ENCODE measurements around the gene FUZ.

The FUZ gene, protein sequence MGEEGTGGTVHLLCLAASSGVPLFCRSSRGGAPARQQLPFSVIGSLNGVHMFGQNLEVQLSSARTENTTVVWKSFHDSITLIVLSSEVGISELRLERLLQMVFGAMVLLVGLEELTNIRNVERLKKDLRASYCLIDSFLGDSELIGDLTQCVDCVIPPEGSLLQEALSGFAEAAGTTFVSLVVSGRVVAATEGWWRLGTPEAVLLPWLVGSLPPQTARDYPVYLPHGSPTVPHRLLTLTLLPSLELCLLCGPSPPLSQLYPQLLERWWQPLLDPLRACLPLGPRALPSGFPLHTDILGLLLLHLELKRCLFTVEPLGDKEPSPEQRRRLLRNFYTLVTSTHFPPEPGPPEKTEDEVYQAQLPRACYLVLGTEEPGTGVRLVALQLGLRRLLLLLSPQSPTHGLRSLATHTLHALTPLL

GRCh38 chr19:49812997-49813861, at the start of gene FUZ:
FUZ (minus strand) TSS chr19:49813292; CDS start chr19:49813106, 186 bp downstream.
- peak within 1 kb of the TSS; percentile 77 for H3K4me3 ChIP-seq (ENCODE audit: low read depth, low read length)
- peak; percentile 96 for DNase-seq (ENCODE audit: low read depth)

DNA sequence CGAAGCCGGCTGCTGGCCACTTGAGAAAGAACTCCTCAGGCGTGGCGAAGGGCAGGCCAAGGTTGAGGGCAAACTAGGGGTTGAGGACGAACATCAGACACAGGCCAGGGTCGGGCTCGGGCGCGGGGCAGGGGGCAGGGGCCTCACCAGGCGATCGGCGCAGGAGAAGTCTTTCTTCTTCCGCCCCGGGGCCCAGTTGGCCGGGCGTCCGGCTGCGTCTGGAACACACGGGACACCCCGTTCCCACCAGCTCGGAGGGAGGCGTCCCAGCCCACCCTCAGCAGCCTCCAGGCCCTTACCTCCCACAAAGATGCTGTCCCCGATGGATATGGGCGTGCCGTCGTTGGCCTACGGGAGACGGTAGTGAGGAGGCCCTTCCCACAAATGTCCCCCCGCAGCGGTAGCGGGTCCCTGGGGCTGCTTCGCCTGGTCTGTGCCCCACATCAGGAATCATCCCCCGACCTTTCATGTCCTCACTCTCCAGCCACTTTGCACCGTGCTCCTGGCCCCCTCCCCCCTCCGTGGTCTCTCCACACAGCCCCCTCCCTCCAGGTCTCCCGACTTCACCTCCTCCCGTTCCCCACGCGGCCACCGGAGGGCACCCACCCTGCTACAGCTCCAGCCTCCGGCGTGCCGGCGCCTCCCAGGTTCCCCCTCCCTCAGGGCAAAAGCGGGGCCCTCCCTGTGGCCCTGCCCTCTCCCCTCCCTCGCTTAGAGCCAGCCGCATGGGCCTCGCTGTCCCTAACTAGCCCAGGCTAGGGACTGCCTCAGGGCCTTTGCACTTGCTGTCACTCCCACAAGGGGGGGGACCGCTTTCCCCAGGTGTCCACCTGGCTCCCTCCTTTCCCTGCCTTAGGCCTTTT, 49.5 kb upstream of the FUZ start:
- H3K4me3 ChIP-seq (ENCODE audit: low read depth, low read length): no peak overlapping the region
- no peak for DNase-seq (ENCODE audit: low read depth)

- DNase-seq (ENCODE audit: low read depth): no peak
- no peak overlapping the region for H3K4me3 ChIP-seq (ENCODE audit: low read depth, low read length)
Observed at GRCh38 chr19:49861541-49862378, 48.7 kb upstream of the FUZ start.

- no peak overlapping the region for H3K4me3 ChIP-seq (ENCODE audit: low read depth, low read length)
- DNase-seq (ENCODE audit: low read depth): no peak
Observed at GRCh38 chr19:49861107-49861506, 48.0 kb upstream of the FUZ start.

- no peak overlapping the region for H3K4me3 ChIP-seq (ENCODE audit: low read depth, low read length)
- no peak for DNase-seq (ENCODE audit: low read depth)
Observed at GRCh38 chr19:49860336-49861102, 47.4 kb upstream of the FUZ start.

DNA sequence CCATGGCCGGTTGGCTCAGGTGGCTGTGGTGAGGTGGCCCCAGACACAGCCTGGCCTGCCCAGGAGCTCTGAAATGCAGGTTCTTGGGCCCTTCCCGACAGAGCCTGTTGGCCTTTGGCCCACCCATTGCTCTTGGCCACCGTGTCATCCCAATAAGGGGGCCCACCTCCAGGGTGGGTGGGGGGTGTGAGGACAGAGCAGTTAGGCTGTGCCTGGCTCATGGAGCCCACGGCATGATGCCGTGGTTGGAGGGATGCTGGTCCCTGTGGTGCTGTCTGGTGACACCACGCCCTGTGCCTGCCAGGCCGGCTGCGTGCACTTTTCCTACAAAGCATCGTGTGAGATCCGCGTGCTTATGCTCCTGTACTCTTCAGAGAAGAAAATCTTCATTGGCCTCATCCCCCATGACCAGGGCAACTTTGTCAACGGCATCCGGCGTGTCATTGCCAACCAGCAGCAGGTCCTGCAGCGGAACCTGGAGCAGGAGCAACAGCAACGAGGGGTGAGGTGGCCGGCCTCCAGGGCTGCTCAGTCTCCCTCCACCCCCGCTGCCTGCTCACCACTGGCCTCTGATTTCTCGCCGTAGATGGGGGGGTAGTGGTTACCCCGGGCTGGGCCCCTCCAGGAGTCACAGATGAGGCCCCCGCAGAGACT, 46.7 kb upstream of the FUZ start:
- no peak overlapping the region for H3K4me3 ChIP-seq (ENCODE audit: low read depth, low read length)
- DNase-seq (ENCODE audit: low read depth): no peak

- H3K4me3 ChIP-seq (ENCODE audit: low read depth, low read length): no peak overlapping the region
- DNase-seq (ENCODE audit: low read depth): no peak
Observed at GRCh38 chr19:49858088-49858985, 45.2 kb upstream of the FUZ start.

- no peak for DNase-seq (ENCODE audit: low read depth)
- H3K4me3 ChIP-seq (ENCODE audit: low read depth, low read length): no peak overlapping the region
Observed at GRCh38 chr19:49857838-49858087, 44.7 kb upstream of the FUZ start.

DNA sequence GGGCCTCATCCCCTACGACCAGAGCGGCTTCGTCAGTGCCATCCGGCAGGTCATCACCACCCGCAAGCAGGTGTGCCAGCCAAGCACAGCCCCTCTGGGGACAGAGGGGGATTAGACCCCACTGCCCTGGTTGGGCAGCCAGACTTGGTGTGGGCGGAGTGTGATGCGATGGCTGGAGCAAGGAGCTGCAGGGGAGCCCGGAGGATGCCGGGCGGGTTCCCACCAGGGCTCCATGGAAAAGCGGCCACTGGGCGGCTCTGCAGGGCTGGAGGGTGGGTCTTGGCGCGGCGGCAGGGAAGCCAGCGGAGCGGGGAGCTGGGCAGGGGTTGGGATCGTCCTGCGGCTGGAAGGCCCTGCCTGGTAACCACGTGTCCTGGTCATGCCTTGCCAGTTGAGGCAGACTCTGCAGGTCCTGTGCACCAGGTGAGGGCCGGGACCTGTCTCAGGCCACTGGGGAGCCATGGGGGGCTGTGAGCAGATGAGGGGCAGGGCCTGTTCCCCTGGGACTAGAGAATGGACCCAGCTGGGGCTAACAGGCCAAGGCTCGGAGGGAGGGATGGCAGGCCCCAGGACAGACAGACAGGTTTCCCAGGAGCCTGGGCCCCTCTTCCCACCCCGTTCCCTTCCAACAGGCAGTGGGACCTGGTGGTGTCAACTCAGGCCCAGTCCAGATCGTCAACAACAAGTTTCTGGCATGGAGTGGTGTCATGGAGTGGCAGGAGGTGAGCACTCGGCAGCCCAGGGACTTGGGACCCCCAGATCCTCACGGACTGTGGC, 44.2 kb upstream of the FUZ start:
- no peak for DNase-seq (ENCODE audit: low read depth)
- H3K4me3 ChIP-seq (ENCODE audit: low read depth, low read length): no peak overlapping the region

DNA sequence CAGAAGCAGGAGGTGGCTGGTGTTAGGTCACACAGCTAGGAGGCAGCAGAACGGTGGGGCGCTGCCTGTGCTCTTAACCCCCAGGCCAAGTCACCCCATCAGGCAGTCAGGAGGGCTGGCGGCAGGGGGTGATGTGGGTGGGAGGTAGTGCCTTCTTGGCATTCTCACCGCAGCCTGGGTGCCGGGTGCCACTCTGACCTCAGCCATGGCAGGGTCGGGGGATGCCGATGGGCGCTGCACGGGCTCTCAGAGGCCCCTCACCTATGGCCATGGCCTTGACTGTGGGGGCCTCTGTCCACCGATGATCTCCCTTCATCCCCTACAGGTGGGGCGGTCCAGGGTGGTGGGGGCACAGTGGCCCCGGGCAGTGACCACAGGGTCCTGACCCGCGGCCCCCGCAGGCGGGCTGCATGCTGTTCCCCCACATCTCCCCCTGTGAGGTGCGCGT, 43.5 kb upstream of the FUZ start:
- no peak for DNase-seq (ENCODE audit: low read depth)
- no peak overlapping the region for H3K4me3 ChIP-seq (ENCODE audit: low read depth, low read length)

- no peak overlapping the region for H3K4me3 ChIP-seq (ENCODE audit: low read depth, low read length)
- DNase-seq (ENCODE audit: low read depth): no peak
Observed at GRCh38 chr19:49855676-49856573, 42.8 kb upstream of the FUZ start.

GRCh38 chr19:49855277-49855675, 42.2 kb upstream of the FUZ start:
- no peak for DNase-seq (ENCODE audit: low read depth)
- no peak overlapping the region for H3K4me3 ChIP-seq (ENCODE audit: low read depth, low read length)

- no peak overlapping the region for H3K4me3 ChIP-seq (ENCODE audit: low read depth, low read length)
- DNase-seq (ENCODE audit: low read depth): no peak
Observed at GRCh38 chr19:49854378-49855263, 41.5 kb upstream of the FUZ start.

DNA sequence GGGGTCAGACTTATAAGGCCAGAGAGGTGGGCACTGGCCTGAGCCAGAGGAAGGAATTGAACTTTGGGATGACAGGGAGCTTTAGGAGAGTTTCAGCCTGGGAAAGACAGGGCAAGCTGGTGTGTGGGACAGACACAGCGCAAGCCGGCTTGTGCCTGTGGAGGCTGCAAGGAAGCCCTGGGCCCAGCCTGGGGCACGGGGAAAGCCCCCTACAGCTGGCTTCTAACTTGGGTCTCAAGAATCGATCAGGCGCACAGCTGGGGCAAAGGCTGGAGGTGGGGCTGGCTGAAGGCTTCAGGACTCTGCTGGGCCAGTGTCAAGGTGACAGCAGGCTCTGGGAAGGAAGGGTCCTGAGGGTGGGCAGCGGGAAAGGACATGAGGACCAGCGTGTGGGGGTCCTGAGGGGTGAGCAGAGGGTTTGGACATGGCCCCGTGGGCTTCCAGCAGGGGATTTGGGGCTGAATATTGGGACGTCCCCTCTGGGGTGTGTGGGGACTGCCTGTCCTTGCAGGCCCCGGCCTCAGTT, 40.8 kb upstream of the FUZ start:
- H3K4me3 ChIP-seq (ENCODE audit: low read depth, low read length): no peak overlapping the region
- no peak for DNase-seq (ENCODE audit: low read depth)

Measured in skeletal muscle cell (primary cell).